Hepatocyte (in vitro differentiated cells): ENCODE results near the gene MAP3K3.

Source experiments
- EZH2 ChIP-seq: fragments of 200-600 bp; sonication (generic); IDR thresholded peaks from 2 replicates; pipeline ENCODE4 v1.6.1; 2016; ENCODE audit warnings: antibody characterized with exemption, mild to moderate bottlenecking, borderline replicate concordance
- TF ChIP-seq, protein P1 (sequence below): fragments of 200-600 bp; sonication (generic); IDR thresholded peaks from 2 replicates; pipeline ENCODE4 v1.5.1; 2016; ENCODE audit warnings: antibody characterized with exemption, mild to moderate bottlenecking; ENCODE audit not compliant: poor library complexity

DNA sequence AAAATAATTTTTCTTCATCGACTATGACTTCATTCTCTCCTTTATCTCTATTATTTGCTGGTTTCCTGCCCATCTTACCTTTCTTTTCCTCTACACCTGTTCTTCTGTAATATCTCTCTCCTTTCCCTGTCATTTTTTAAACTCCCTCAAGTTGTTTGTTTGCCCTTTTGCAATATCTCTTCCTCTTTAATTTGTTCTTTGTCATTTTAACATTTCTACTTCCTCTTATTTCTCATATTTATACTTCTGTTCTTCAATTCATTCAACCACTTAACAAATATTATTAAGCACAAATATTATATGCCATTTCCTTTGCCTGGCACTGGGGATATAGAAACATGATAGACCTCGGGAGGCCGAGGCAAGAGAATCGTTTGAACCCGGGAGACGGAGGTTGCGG lies 22.6 kb downstream of the MAP3K3 start:
- no peak for TF ChIP-seq EZH2
- TF ChIP-seq, protein P1, sequence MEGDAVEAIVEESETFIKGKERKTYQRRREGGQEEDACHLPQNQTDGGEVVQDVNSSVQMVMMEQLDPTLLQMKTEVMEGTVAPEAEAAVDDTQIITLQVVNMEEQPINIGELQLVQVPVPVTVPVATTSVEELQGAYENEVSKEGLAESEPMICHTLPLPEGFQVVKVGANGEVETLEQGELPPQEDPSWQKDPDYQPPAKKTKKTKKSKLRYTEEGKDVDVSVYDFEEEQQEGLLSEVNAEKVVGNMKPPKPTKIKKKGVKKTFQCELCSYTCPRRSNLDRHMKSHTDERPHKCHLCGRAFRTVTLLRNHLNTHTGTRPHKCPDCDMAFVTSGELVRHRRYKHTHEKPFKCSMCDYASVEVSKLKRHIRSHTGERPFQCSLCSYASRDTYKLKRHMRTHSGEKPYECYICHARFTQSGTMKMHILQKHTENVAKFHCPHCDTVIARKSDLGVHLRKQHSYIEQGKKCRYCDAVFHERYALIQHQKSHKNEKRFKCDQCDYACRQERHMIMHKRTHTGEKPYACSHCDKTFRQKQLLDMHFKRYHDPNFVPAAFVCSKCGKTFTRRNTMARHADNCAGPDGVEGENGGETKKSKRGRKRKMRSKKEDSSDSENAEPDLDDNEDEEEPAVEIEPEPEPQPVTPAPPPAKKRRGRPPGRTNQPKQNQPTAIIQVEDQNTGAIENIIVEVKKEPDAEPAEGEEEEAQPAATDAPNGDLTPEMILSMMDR, result no peak
